GM18519 (cell line): ENCODE measurements around the gene DGAT2.
A peak's percentile ranks its signal among the peaks of the same experiment; 100 is the strongest.
"Not testable (repeated sequence)": the region's sequence is repeated elsewhere in the genome, so short reads cannot be mapped to it uniquely, and the experiment has no call there.

ENCODE experiments used
- ATAC-seq: cut with Tn5 transposase; IDR thresholded peaks from one replicate; pipeline ENCODE4 v1.9.1; 2021; ENCODE audit warnings: mild to moderate bottlenecking, moderate library complexity; ENCODE audit not compliant: unreplicated experiment, low FRiP score

DGAT2 gene, protein sequence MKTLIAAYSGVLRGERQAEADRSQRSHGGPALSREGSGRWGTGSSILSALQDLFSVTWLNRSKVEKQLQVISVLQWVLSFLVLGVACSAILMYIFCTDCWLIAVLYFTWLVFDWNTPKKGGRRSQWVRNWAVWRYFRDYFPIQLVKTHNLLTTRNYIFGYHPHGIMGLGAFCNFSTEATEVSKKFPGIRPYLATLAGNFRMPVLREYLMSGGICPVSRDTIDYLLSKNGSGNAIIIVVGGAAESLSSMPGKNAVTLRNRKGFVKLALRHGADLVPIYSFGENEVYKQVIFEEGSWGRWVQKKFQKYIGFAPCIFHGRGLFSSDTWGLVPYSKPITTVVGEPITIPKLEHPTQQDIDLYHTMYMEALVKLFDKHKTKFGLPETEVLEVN

DNA sequence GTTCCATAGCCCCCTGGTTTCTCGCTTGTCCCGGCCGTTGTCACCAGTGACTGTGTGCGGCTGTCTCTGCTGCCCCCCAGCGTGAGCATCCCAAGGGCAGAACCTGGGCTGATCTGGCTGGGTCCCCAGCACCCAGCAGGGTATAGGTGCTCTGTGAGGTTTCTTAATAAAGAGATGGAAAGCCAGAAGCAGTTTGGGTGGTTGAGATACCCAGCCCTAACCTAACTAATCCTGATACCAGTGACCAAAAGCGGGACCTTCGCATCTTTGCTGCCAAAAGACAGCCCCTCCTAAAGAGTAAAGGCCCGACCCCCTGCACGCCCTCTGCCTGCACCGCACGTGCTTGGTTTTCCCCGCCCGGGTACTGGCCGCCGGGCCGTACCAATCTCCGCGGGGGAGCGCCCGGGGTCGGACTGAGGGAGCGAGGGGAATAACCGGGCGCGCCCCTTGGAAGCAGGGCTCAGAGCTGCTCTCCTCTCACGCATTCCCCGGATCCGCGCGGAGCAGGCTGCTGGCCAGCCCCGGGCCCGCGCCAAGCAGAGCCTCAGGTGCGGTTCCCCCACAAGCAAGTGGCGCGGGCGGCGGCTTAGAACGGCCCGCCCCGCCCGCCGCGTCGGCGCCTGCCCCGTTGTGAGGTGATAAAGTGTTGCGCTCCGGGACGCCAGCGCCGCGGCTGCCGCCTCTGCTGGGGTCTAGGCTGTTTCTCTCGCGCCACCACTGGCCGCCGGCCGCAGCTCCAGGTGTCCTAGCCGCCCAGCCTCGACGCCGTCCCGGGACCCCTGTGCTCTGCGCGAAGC is at the start of gene DGAT2:
DGAT2 (plus strand) TSS at position 667 of the 797 bp plus-strand sequence. CDS start 214 bp downstream, outside the sequence.
- peak; percentile 48 for ATAC-seq

DNA sequence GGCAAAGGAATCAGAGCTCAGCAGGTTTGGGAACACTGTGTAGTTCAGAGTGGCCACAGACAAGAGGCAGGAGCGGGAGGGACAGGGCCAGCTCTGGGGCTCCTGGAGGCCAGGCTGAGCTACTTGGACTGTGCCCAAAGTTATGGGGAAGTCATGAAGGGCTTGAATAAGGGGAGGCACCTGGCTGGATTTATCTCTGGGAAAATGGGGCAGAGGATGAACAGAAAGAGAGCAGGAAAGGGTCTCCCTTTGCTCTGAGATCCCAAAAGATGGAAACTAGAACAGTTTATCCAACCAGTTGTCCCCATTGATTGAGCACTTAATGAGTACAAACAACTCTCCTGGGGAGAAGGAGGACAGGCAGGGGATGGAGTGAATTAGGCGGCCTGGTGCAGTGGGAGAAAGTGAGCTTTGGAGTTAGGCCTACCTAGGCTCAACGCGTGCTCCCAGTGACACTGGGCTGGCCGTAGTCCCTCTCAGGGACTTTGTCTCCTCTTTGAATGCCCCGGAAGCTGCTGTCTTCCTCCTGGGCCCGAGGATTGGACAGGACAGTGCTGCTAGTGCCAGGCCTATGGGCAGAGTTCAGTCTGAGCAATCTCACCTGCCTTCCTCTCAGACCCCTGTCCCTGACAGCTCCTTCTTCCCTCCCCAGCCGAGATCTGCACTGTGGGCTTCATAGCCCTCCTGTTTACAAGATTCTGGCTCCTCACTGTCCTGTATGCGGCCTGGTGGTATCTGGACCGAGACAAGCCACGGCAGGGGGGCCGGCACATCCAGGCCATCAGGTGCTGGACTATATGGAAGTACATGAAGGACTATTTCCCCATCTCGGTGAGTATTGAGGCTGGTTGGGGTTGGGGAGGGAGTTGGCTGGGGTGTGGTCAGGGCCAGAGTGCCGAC is 49.0 kb upstream of the DGAT2 start:
- ATAC-seq: no peak

DNA sequence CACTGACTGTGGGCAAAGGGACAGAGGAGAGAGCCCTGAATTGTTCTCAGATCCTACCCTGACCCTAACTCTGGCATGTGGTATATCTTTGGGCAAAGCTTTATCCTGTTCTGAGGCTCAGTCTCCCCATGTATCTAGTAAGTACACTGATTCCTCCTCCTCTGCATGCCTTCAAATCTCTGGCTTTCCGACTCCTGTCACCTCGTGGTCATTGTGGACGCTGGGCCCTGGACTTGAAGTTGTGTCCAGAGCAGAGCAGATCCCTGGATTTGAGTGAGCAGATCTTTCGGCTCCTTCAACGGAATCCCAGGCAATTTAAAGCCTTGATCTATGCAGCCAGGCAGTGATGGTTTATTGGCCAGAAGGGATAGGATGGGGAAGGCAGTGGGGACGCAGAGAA is 47.9 kb upstream of the DGAT2 start:
- no peak for ATAC-seq

DNA sequence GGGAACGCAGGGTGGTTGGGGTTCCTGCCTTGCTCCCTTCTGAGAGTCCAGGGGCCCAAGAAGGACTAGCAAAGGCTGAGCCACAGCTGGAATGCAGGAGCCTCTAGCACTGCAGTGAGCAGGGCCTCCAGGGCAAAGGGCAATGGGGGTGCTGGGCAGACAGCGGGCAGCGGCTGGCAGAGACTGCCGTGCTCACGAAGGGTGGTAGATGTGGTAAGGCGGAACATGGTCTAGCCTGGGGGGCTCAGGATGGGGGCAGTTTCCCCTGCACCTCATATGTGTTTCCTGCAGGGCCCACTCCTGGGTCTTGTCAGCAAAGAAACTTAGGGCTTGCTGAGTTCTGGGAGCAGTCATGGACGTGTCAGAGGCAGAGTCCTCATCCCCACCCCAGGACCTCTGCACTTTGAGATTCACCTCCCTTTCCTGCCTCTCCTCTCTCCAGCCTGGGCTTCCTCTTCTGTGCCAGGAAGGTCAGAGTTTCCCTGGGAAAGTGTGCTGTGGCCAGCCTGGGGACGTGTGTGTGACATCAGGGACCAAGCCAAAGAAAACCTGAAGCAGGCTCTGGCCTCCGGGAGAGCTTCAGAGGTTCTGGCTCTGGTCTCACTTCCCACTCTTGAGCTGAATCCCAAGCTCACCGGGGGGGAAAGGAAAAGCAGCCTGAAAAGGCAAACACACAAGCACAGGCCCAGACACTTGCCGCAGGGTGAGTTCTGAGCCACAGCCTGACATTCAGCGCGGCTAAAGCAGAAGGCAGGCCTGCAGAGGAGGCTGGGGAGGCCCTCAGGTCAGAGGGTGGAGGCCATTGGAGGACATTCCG is 46.5 kb upstream of the DGAT2 start:
- no peak for ATAC-seq

DNA sequence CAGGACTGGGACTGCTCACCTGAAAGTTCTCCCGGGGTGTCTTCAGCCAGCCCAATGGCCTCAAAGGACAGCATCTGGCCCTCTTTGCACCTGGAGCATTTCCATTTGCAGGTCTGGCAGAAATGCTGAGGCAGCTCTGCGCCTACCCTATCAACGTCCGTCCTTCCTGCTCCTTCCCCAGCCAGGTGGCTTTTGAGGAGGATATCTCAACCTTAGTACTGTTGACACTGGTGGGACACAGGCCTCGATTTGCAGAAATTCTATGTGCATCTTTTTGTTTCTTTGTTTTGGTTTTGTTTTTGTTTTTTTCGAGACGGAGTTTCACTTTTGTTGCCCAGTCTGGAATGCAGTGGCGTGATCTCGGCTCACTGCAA is 45.9 kb upstream of the DGAT2 start:
- ATAC-seq: no peak

DNA sequence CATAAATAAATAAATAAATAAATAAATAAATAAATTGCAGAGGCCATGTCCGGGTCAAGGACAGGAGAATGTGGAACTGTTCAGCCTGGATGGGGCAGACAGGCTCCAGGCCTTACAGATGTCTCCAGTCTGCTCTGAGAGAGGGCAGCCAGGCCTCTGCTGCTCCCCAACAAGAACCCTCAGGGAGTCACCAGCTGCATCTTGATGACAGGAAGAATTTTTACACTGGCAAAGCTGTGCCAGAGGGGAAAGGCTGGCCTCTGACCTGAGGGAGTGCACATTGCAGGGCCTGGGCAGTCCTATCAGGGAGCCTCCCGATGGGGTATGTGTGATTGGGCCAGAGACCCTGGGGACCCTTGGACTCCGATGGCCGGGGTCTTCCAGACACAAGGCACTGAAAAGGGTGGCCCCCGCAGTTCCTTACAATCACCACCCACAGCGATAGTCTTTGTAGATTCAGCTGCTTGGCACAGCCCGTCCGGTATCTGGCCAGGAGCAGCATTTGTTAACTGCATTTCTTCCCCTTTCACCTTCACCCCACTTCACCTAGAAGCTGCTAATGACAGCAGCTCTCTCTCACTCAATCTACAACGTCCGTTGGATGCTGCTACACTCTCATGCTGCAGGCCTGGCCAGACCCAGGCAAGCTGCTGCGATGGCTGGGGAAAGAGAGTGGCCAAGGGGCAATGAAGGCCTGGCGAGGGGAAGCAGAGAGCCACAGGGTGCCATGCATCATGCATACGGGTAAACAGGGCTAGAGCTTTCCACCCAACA is 42.8 kb upstream of the DGAT2 start:
- no peak for ATAC-seq

DNA sequence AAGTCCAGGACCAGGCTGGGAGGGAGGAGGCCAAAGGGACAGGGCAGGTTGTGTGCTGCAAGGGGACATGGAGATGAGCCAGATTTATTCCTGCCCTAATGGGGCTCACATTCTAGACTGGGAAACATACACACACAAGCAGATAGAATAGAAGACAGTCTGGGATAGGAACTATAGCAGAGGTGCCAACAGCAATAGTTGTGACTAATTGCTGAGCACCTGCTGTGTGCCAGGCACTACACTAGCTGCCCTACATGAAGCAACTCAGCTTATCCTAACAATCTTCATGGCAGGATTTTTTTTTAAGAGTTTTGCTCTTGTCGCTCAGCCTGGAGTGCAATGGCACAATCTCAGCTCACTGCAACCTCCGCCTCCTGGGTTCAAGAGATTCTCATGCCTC is 39.6 kb upstream of the DGAT2 start:
- no peak for ATAC-seq

DNA sequence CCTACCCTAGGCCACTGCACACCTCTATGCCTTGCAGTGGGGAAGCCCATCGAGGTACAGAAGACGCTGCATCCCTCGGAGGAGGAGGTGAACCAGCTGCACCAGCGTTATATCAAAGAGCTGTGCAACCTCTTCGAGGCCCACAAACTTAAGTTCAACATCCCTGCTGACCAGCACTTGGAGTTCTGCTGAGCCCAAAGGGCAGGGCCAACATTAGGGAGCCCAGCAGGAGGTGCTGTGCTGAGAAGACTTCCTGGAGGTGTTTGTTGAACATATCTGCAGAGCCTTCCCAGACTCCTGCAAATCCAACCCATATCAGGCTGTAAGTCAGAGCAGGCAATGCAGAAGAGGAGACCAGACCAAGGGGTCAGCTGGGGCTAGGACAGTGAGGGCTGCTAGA is 37.5 kb upstream of the DGAT2 start:
- ATAC-seq: no peak

DNA sequence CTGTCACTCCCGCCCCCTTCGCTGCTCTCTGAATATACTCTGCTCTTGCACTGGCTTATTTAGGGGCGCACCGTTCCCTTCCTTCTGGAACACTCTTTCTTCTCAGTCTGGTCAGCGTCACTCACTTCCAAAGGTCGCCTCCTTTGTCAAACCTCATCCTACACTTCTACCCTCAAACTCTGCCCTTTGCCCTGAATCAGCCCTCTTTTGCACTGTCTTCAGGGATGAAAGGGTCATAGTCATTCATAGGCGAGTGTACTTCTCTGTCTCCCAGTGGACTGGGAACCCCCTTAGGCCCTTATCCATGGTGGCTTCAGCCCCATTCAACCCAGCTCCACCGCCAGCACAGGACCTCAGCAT is 35.5 kb upstream of the DGAT2 start:
- ATAC-seq: no peak

DNA sequence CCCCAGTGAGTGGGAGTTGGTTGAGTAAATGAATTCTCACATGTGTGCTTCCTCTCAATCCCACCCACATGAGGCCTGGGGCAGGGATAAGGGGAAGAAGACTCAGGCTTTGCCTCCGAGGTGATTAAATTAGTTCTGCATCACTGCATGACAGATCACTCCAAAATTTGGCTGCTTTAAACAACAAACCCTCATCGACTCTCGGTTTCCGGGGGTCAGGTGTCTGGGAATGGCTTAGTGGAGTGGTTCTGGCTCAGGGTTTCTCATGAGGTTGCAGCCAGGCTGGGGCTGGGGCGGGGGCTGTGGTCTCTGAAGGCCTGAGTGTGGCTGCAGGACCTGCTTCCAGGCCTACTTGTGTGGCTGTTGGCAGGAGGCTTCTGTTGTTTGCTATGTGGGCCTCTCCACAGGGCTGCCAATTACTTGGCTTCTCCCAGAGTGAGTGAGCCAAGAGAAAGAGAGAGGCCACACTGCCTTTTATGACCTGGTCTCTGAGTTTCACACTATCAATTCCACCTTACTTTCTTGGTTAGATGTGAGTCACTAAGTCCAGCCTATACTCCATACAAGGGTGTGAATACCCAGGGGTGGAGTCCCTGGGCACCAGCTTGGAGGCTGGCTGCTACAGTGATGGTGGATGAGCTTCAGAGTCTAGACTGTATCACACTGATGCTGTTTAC is 35.0 kb upstream of the DGAT2 start:
- no peak for ATAC-seq

DNA sequence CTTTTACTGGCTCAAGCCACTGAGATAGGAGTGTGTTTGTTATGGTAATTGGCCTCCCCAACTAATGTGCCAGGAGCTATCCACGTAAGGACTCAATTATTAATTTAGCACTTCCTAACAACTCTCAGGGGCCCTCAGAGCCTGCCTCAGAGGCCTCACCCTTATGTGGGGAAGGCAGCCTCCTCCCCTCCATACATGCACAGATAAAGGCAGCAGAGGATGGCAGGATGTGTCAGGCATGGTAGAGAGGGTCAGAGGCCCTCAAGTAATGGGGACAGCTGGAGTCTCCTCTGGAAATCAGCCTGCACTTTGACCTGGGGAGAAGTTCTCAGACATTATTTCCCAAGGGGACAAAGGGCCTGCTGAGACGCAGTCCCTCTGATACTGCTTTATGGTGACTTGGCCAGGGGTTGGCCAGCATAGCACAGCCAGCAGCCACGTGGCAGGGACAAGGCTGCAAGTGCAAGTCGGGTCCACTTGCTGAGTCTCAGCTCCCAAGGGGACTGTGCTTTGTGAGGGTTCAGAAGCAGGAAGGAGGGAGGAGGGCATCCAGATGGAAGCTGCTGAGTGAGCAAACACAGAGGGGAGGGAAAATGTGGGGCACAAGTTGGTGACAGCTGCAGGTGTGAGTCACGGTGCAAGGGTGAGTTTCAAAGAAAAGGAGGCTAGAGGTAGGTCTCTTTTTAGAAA is 33.9 kb upstream of the DGAT2 start:
- ATAC-seq: no peak

DNA sequence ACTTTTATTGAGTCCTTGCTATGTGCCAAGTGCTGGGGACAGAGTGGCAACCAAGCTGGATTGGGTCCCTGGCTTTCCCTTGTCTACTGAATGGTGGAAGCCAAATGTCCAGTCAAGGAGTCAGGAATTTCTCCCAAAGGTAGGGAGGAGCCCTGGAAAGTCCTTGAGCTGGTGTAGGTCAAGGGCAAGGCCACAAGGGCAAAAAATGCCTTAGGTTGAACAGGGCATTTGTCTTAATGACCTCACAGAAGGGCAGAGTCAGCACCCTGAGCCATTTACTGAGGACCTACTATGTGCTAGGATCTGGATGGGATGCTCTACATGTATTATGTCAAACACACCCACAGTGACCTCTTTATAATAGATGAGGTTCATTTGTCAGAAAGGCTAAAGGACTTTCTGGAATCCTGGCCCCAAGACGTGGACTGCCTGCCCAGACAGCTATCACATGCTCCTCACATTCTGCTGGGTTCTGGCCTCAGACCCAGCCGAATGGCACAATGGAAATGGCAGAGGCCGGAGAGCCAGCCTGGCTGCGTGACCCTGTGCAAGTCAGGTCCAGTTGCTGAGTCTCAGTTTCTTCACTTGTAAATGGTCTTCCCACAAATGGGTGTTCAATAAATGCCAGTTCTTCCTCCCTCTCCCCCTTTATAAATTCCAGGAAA is 33.3 kb upstream of the DGAT2 start:
- ATAC-seq: no peak

DNA sequence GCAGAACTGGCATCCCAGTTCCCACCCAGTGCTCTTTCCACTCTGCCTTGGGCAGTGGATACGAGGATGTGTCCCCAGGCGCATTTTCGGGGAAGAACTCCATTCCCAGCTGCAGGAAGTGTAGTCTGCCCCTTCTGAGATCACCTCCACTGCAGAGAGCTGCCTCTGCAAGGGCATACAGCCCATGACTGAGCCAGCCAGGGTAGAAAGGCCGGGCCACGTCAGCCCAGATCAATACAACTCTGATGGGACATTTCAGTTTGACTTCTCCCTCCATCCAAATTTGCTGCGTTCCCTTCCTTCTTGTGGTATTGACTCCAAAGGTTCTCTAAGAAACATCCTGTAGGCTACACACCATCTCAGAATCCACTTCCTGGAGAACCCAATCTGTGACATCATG is 31.3 kb upstream of the DGAT2 start:
- no peak for ATAC-seq

DNA sequence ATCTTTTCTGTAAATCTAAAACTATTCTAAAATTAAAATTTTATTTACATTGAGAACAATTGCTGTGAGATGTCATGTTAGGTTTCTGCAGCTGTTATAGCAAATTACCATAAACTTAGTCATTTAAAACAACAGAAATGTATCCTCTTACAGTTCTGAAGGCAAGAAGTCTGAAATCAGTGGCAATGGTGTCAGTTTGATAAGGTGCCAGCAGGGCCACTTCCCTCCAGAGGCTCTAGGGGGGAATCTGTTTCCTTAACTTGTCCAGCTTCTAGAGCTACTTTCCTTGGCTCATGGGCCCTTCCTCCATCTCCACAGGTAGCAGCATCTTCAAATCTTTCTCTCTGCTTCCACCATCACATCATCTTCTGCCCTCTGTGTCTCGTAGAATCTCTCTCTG is 27.9 kb upstream of the DGAT2 start:
- ATAC-seq: no peak

DNA sequence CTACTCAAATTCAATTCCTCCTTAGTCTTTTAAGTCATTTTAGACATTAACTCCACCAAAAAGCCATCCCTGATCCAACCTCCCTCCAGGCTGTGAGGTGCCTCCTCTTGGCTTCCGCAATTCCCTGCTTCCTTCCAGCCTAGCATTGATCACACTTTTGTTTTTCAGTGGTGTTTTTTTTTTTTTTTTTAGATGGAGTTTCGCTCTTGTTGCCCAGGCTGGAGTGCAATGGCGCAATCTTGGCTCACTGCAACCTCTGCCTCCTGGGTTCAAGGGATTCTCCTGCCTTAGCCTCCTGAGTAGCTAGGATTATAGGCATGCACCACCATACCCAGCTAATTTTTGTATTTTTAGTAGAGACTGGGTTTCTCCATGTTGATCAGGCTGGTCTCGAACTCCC is 25.4 kb upstream of the DGAT2 start:
- not testable (repeated sequence) for ATAC-seq

DNA sequence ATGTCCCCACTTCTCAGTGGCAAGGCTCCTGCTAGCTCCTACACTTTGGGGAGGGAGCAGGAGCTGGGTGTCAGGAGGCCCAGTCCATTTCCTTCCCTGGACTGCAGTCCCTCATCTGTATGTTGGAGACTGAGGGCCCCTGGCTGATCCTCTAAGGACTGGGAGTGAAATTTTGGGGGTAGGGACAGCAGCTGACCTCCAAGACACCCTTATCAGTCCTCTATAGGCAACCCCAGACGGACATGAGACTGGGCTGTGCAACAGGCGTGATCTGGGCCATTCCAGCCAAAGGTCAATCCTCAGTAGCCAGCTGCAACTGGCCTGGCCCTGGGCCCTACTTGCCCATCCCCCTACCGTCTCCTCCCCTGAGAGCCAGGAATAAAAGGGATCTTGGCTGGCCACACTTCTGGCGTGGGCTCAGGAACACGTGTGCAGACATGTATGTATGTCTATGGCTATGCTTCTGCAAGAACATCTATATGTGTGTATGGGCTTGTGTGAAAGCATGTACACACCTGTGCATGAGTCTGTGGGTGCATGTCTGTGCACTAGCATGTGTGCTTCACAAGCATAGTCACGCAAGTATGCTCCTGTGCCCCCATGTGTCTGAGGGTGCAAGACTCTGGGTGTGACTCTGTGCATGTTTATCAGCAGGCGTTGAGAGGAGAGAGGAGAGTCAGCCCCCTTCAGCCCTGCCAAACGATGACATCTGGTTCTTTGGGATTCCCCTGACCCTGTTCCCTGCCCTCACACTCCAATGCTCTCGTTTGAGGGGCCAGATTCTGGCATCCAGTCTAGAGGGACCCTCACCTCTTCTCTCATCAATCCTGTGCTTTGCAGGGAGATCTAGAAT is 24.6 kb upstream of the DGAT2 start:
- ATAC-seq: no peak

DNA sequence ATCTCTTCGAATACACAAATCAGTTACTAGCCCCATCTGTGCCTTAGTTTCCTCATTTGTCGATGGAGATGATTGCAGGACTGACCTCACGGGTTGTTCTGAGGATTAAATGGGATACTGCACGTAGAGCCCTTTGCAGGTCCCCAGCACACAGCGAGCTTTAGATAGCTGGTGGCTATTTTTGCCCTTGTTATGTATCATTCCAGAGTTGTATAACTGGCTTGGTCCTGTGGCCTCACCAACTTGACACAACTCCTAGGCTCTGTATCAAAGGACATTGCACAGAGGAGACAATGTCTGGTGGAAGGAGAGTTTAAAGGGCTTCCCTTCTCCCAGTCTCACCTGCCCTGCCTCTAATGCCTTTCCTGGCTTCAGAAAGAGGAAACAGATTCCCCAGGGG is 22.8 kb upstream of the DGAT2 start:
- no peak for ATAC-seq
